Testis (tissue), 3 donors: ENCODE data around the gene KCNIP3. TPM values are rescaled to one million over a fixed set of nuclear protein-coding genes. Genes with fewer than 3 reads are reported as not detected.

Source experiments
- DNase-seq: peaks from one replicate; pipeline ENCODE4 v3.0.0-alpha.2; 2019
- H3K27ac ChIP-seq, 2 donors: fragments of 200-600 bp; sonication (generic); one replicate each; pipeline ENCODE4 v1.5.1; 2019
- H3K27me3 ChIP-seq: fragments of 200-600 bp; sonication (generic); one replicate; pipeline ENCODE4 v1.5.1; 2019
- H3K36me3 ChIP-seq: fragments of 200-600 bp; sonication (generic); one replicate; pipeline ENCODE4 v1.5.1; 2017; ENCODE audit warnings: low read depth; ENCODE audit errors: missing control alignments
- H3K4me1 ChIP-seq: fragments of 200-600 bp; sonication (generic); one replicate; pipeline ENCODE4 v1.5.1; 2019
- H3K4me3 ChIP-seq, 2 donors: fragments of 200-600 bp; sonication (generic); one replicate each; pipeline ENCODE4 v1.5.1; 2017 to 2019
- H3K9me3 ChIP-seq: fragments of 200-600 bp; sonication (generic); one replicate; pipeline ENCODE4 v1.5.1; 2017
- POLR2A ChIP-seq: fragments of 450-650 bp; IDR thresholded peaks from one replicate; pipeline ENCODE4 v1.6.1; 2017; ENCODE audit warnings: antibody characterized with exemption, mild to moderate bottlenecking, moderate library complexity
- WGBS, 2 donors: methylation state at CpG; one replicate each; pipeline ENCODE4 v1.1.5; 2018; 5-methylcytosine and 5-hydroxymethylcytosine counted together
- intact Hi-C: fragments of 100-400 bp; cut with DNase I; formaldehyde crosslinking; loops from one replicate; pipeline ENCODE4 v1.15.1; 2023; ENCODE audit warnings: low total_unique reads
- polyA plus RNA-seq: library from polyadenylated mRNA; stranded (reverse); fragments of 350-450 nt; fragmentation: Illumina TruSeq; extraction: RNeasy Lipid Tissue Mini Kit (QIAGEN cat#74804); gene quantifications from one replicate; pipeline ENCODE4 v1.2.3, GENCODE V29; 2014; ENCODE audit warnings: low read depth, low replicate concordance; ENCODE audit not compliant: insufficient read depth
- total RNA-seq, 2 donors: library from RNA; depleted of rRNA; stranded (reverse); fragments of >200 nt; gene quantifications; one replicate each; pipeline ENCODE4 v1.2.3, GENCODE V29; 2016
- TF ChIP-seq, protein P1 (sequence below), 3 experiments: fragments of 450-650 bp in 2 of 3; fragments of 200-600 bp in 1 of 3; sonication (generic) in 1 of 3; IDR thresholded peaks; one replicate each; pipeline ENCODE4 v1.5.1; 2016 to 2019; ENCODE audit warnings: antibody characterized with exemption in 3 of 3, mild to moderate bottlenecking in 2 of 3, moderate library complexity in 1 of 3

Gene KCNIP3
- total and polyA plus RNA-seq, 3 donors from 2014 or later: 23.9 to 69.1 (median 43.4) TPM

DNA sequence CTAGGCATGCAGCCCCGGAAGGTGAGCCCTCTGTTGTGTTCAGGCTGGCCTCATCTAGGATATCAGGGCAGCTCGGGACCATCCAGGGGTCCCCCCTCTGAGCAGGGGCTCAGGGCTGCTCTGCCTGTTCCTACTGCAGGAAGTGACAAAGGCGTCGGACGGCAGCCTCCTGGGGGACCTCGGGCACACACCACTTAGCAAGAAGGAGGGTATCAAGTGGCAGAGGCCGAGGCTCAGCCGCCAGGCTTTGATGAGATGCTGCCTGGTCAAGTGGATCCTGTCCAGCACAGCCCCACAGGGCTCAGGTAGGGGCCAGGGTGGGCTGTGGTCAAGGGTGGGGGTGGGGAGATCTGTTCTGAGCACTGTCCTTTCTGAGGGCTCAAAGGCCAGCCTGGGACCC lies 13.1 kb downstream of the KCNIP3 start:
- Histone ChIP-seq H3K36me3 (no peaks in the 10 kb centered on the region), H3K4me3 (no peak overlapping the region), H3K27me3 (no peaks in the 10 kb centered on the region), H3K4me1 (no peaks in the 10 kb centered on the region), H3K9me3 (no peaks in the 10 kb centered on the region), H3K27ac (no peak overlapping the region)
- no peak for DNase-seq
- TF ChIP-seq, protein P1, sequence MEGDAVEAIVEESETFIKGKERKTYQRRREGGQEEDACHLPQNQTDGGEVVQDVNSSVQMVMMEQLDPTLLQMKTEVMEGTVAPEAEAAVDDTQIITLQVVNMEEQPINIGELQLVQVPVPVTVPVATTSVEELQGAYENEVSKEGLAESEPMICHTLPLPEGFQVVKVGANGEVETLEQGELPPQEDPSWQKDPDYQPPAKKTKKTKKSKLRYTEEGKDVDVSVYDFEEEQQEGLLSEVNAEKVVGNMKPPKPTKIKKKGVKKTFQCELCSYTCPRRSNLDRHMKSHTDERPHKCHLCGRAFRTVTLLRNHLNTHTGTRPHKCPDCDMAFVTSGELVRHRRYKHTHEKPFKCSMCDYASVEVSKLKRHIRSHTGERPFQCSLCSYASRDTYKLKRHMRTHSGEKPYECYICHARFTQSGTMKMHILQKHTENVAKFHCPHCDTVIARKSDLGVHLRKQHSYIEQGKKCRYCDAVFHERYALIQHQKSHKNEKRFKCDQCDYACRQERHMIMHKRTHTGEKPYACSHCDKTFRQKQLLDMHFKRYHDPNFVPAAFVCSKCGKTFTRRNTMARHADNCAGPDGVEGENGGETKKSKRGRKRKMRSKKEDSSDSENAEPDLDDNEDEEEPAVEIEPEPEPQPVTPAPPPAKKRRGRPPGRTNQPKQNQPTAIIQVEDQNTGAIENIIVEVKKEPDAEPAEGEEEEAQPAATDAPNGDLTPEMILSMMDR (IDR thresholded peaks at IDR 0.05): no peak
- no peak for TF ChIP-seq POLR2A
- intact Hi-C loops: no loop called here
- WGBS, 2 donors: 88 to 93% methylated on average over 6 to 8 of the region's 8 CpGs

DNA sequence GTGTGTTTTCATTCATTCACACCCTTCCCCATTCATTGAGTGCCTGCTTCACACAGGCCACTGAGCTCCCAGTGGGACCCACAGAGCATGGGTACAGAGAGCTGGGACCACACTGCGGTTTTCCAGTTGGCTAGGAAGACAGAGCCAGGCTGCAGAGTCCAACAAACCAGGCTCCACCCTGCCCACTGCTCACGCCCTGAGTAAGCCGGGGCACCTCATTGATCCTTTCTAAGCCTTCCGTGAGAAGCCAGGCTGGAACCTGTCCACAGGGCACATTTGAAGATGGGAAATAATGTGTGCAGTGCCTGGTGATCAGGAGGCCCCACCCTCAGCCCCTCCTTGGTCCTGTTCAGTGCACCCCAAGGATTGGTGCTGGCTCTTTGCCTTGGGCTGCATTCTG lies 13.5 kb downstream of the KCNIP3 start:
- no peaks in the 10 kb centered on the region for H3K9me3 ChIP-seq
- intact Hi-C loops: no loop called here
- H3K36me3 ChIP-seq: no peaks in the 10 kb centered on the region
- no peak for DNase-seq
- no peak overlapping the region for H3K4me3 ChIP-seq
- WGBS, 2 donors: 91 to 100% methylated on average over 3 to 4 of the region's 4 CpGs
- no peaks in the 10 kb centered on the region for H3K27me3 ChIP-seq
- no peak overlapping the region for H3K27ac ChIP-seq
- H3K4me1 ChIP-seq: no peaks in the 10 kb centered on the region
- no peak for TF ChIP-seq POLR2A
- TF ChIP-seq, protein P1 (IDR thresholded peaks at IDR 0.05): no peak

DNA sequence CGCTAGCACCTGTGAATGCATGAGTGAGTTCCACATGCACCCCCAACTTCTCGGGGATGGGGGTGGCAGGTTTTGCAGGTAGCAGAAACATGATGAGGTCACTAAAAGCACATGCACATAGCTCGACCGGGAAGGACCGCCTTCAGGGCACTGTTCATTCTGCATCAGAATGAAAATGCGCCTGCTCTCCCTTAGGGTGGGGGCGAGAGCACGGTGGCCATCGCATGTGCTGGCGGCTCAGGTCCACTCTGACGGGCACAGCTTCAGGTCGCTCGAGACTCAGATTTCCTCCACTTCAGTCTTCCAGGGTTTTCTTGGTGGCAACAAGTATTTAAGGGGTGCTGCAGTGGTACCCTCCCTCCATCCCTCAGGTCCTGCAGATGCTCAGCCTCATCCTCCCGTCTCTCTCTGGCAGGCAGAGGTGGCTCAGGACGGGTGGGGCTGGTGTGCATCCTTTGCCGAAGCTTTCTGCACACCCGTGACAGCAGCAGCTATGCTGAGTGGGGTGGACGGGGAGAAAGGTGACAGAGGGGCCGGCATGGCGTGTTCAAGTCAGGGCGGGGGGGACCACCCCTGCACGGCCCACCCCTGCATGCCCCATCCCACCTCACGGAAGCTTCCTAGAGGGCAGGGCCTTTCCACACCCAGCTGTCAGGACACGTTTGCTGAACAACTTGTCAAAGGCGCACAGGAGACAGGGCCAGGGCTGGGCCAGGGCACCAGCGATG lies 14.8 kb downstream of the KCNIP3 start:
- H3K27me3 ChIP-seq: no peaks in the 10 kb centered on the region
- H3K4me1 ChIP-seq: no peaks in the 10 kb centered on the region
- H3K4me3 ChIP-seq: no peak overlapping the region
- no peak overlapping the region for H3K27ac ChIP-seq
- 82 to 86% methylated on average over 16 to 26 of the region's 26 CpGs for WGBS, 2 donors
- no peaks in the 10 kb centered on the region for H3K36me3 ChIP-seq
- TF ChIP-seq, protein P1 (IDR thresholded peaks at IDR 0.05): no peak
- TF ChIP-seq POLR2A: no peak
- no peak for DNase-seq
- intact Hi-C loops: no loop called here
- no peaks in the 10 kb centered on the region for H3K9me3 ChIP-seq

DNA sequence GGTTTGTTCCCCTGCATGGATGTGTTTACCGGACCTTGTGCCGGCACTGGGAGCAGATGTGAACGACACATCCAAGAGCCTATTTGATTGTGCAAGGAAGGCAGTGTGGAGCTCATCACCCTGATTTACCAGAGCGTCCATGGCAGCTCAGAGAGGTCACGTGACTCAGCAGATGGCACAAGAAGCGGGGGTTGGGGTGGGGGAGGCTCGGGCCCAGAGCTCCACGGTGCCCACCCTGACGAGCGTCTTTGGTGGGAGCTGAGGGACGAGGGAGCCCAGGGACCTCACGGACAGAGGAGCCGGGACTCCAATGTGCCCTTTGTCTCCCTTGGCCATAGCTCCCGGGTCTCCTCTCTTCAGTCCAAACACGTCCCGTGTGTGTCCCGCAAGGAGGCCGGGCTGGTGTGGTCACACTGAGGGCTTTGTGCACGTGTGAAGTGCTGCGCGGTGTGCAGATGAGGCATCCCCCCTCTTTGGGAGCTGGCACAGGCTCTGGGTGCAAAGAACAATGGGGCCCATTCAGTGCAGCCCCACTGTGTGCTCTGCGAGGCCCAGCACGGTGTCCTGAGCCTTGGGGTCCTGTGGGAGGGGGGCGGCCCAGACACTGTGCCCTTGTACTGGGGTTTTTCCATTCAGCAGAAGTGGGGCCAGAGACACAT lies 15.5 kb downstream of the KCNIP3 start:
- WGBS, 2 donors: 90 to 91% methylated on average over 9 to 24 of the region's 24 CpGs
- Histone ChIP-seq H3K27ac (no peak overlapping the region), H3K27me3 (no peaks in the 10 kb centered on the region), H3K36me3 (no peaks in the 10 kb centered on the region), H3K4me1 (no peaks in the 10 kb centered on the region), H3K4me3 (no peak overlapping the region), H3K9me3 (no peaks in the 10 kb centered on the region)
- intact Hi-C loops: no loop called here
- DNase-seq: no peak
- TF ChIP-seq, protein P1 (IDR thresholded peaks at IDR 0.05): no peak
- TF ChIP-seq POLR2A: no peak
